Neural cell (in vitro differentiated cells): ENCODE results near the gene YBX2. TPM values are rescaled to one million over a fixed set of nuclear protein-coding genes. Genes with fewer than 3 reads are reported as not detected.
A peak's percentile ranks its signal among the peaks of the same experiment; 100 is the strongest.

ENCODE experiments used
- H2AFZ ChIP-seq: fragments of 200-600, 300-800 bp; sonication (generic), shearing (Covaris generic); 2 replicates; pipeline ENCODE4 v1.6.0; 2014; ENCODE audit warnings: low read depth, mild to moderate bottlenecking, antibody characterized with exemption, low read length, moderate library complexity
- H3F3A ChIP-seq: fragments of 200-600 bp; shearing (Covaris generic); 2 replicates; pipeline ENCODE4 v1.6.1; 2016; ENCODE audit warnings: mild to moderate bottlenecking, moderate library complexity, mixed read lengths, antibody characterized with exemption, low read length; ENCODE audit not compliant: insufficient read depth, poor library complexity, severe bottlenecking
- H3K27ac ChIP-seq: fragments of 200-600, 300-800 bp; sonication (generic), shearing (Covaris generic); 2 replicates; pipeline ENCODE4 v1.5.1; 2014; ENCODE audit warnings: mild to moderate bottlenecking, low read length, moderate library complexity
- H3K27me3 ChIP-seq: fragments of 300-800, 200-600 bp; sonication (generic), shearing (Covaris generic); 2 replicates; pipeline ENCODE4 v1.6.0; 2014; ENCODE audit warnings: mild to moderate bottlenecking, low read depth, low read length, moderate library complexity; ENCODE audit not compliant: insufficient read depth
- H3K36me3 ChIP-seq: fragments of 300-800, 200-600 bp; sonication (generic), shearing (Covaris generic); 2 replicates; pipeline ENCODE4 v1.5.1; 2014; ENCODE audit warnings: mild to moderate bottlenecking, antibody characterized with exemption, low read length, moderate library complexity; ENCODE audit not compliant: insufficient read depth
- H3K4me2 ChIP-seq: fragments of 300-800, 200-600 bp; sonication (generic), shearing (Covaris generic); 2 replicates; pipeline ENCODE4 v1.6.0; 2014; ENCODE audit warnings: mild to moderate bottlenecking, low read length
- H3K4me3 ChIP-seq: fragments of 300-800, 200-600 bp; sonication (generic), shearing (Covaris generic); 2 replicates; pipeline ENCODE4 v1.5.1; 2014; ENCODE audit warnings: mild to moderate bottlenecking, low read length, moderate library complexity
- H3K79me2 ChIP-seq: fragments of 200-600 bp; shearing (Covaris generic); replicated peaks from 2 replicates; pipeline ENCODE4 v1.6.0; 2014; ENCODE audit warnings: mild to moderate bottlenecking, low read length, moderate library complexity; ENCODE audit not compliant: insufficient read depth
- H3K9ac ChIP-seq: fragments of 300-800, 200-600 bp; sonication (generic), shearing (Covaris generic); 2 replicates; pipeline ENCODE4 v1.6.1; 2016; ENCODE audit warnings: mild to moderate bottlenecking, low read length, mixed read lengths
- H3K9me2 ChIP-seq: fragments of 200-600 bp; shearing (Covaris generic); 2 replicates; pipeline ENCODE4 v1.6.1; 2016; ENCODE audit warnings: mild to moderate bottlenecking, low read length, mixed read lengths; ENCODE audit not compliant: insufficient read depth
- H3K9me3 ChIP-seq: fragments of 200-600, 300-800 bp; sonication (generic), shearing (Covaris generic); 2 replicates; pipeline ENCODE4 v1.6.1; 2016; ENCODE audit warnings: mild to moderate bottlenecking, mixed run types, low read length, moderate library complexity, mixed read lengths
- H4K20me1 ChIP-seq: fragments of 200-600 bp; shearing (Covaris generic); 2 replicates; pipeline ENCODE4 v1.6.1; 2016; ENCODE audit warnings: mild to moderate bottlenecking, mixed run types; ENCODE audit not compliant: insufficient read depth
- EP300 ChIP-seq: fragments of 450-650 bp; conservative IDR thresholded peaks from 2 replicates; pipeline ENCODE4 v1.6.1; 2014; ENCODE audit warnings: antibody characterized with exemption, mild to moderate bottlenecking, moderate library complexity; ENCODE audit not compliant: poor library complexity, severe bottlenecking
- EZH2 ChIP-seq: fragments of 200-600, 300-800 bp; shearing (Covaris generic), sonication (generic); IDR thresholded peaks from 2 replicates; pipeline ENCODE4 v1.6.1; 2014; ENCODE audit warnings: antibody characterized with exemption, low read length, borderline replicate concordance, mild to moderate bottlenecking; ENCODE audit not compliant: insufficient read depth, poor library complexity, severe bottlenecking
- MXI1 ChIP-seq: fragments of 450-650 bp; conservative IDR thresholded peaks from 2 replicates; pipeline ENCODE4 v1.6.1; 2014; ENCODE audit warnings: antibody characterized with exemption, mild to moderate bottlenecking; ENCODE audit not compliant: poor library complexity, severe bottlenecking
- POLR2AphosphoS5 ChIP-seq: IDR thresholded peaks from 2 replicates; pipeline ENCODE4 v1.6.1; 2012
- RAD21 ChIP-seq: fragments of 450-650 bp; conservative IDR thresholded peaks from 2 replicates; pipeline ENCODE4 v1.6.1; 2014; ENCODE audit warnings: antibody characterized with exemption, mild to moderate bottlenecking, moderate library complexity
- SMC3 ChIP-seq: fragments of 450-650 bp; conservative IDR thresholded peaks from 2 replicates; pipeline ENCODE4 v1.6.1; 2014; ENCODE audit warnings: antibody characterized with exemption, mild to moderate bottlenecking, moderate library complexity; ENCODE audit not compliant: poor library complexity
- TAF1 ChIP-seq: IDR thresholded peaks from 2 replicates; pipeline ENCODE4 v1.6.1; 2012; ENCODE audit warnings: low read depth
- polyA plus RNA-seq: library from polyadenylated mRNA; depleted of rRNA; stranded (reverse); fragments of >200 nt; gene quantifications from 2 replicates; pipeline ENCODE4 v1.2.3, GENCODE V29; 2014
- TF ChIP-seq, protein P1 (sequence below): fragments of 450-650 bp; IDR thresholded peaks from 2 replicates; pipeline ENCODE4 v1.5.1; 2014; ENCODE audit warnings: antibody characterized with exemption, mild to moderate bottlenecking, moderate library complexity; ENCODE audit not compliant: poor library complexity, severe bottlenecking
- TF ChIP-seq, protein P2 (sequence below): IDR thresholded peaks from 2 replicates; pipeline ENCODE4 v1.6.1; 2012; ENCODE audit warnings: borderline replicate concordance

The YBX2 gene
- polyA plus RNA-seq, 1 donor from 2014 or later: 2.1 TPM

DNA sequence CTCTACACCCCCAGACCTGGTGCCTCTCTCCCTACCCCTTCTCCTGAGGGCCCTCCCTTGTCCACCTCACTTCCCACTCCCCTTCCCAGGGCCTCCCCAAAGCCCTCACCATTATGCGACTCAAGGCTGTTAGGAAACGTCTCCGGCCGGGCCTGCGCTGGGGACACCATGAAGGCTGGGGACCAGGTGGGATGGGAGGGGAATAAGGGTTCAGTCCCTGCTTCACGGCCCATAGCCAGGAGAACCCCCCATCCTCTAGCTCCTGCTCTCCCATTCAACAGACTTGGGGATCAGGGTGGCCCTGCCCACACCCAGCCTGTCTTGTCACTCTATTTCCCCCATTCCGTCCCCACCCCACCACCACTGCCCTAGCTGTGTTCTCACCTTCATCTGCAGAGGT is 32.6 kb upstream of the YBX2 start:
- H3K4me2 ChIP-seq: no peak overlapping the region
- no peaks in the 10 kb centered on the region for H3K9me3 ChIP-seq
- H3K79me2 ChIP-seq: peaks cover 9% of the 10 kb centered on the region
- no peaks in the 10 kb centered on the region for H3K9me2 ChIP-seq
- no peaks in the 10 kb centered on the region for H3F3A ChIP-seq
- no peaks in the 10 kb centered on the region for H3K27me3 ChIP-seq
- H3K36me3 ChIP-seq: no peaks in the 10 kb centered on the region
- H4K20me1 ChIP-seq: no peaks in the 10 kb centered on the region
- no peak for TF ChIP-seq MXI1
- TF ChIP-seq, protein P1, sequence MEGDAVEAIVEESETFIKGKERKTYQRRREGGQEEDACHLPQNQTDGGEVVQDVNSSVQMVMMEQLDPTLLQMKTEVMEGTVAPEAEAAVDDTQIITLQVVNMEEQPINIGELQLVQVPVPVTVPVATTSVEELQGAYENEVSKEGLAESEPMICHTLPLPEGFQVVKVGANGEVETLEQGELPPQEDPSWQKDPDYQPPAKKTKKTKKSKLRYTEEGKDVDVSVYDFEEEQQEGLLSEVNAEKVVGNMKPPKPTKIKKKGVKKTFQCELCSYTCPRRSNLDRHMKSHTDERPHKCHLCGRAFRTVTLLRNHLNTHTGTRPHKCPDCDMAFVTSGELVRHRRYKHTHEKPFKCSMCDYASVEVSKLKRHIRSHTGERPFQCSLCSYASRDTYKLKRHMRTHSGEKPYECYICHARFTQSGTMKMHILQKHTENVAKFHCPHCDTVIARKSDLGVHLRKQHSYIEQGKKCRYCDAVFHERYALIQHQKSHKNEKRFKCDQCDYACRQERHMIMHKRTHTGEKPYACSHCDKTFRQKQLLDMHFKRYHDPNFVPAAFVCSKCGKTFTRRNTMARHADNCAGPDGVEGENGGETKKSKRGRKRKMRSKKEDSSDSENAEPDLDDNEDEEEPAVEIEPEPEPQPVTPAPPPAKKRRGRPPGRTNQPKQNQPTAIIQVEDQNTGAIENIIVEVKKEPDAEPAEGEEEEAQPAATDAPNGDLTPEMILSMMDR: no peak
- no peak for TF ChIP-seq EZH2
- TF ChIP-seq TAF1: no peak
- no peak for TF ChIP-seq POLR2AphosphoS5
- no peak for TF ChIP-seq SMC3
- no peak for TF ChIP-seq RAD21
- no peak overlapping the region for H3K27ac ChIP-seq
- no peak overlapping the region for H2AFZ ChIP-seq
- H3K4me3 ChIP-seq: peak overlapping the region; percentile 92
- H3K9ac ChIP-seq: no peak overlapping the region

DNA sequence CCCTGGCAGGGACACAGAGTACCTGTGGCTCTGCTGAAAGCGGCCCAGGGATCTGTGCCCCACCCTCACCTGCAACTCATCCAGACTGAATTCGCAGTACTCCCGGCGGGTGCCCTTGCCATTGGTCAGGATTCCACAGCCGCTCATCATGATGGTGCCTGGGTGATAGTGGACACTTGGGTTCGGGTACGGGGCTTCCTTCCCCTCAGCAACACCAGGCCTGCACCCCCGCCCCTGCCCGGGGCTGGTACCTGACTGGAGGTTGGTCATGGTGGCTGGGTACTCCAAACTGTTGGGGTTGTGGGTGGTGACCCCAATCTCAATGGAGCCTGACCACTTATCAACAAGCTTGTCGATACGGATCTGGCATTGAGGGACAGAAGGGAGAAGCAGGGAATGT is 31.7 kb upstream of the YBX2 start:
- no peak overlapping the region for H3K4me3 ChIP-seq
- H4K20me1 ChIP-seq: no peaks in the 10 kb centered on the region
- no peak overlapping the region for H3K4me2 ChIP-seq
- no peak overlapping the region for H3K9ac ChIP-seq
- TF ChIP-seq EP300 (no peak), SMC3 (no peak), TAF1 (no peak), MXI1 (no peak), EZH2 (no peak), RAD21 (no peak), POLR2AphosphoS5 (no peak)
- TF ChIP-seq, protein P1: no peak
- TF ChIP-seq, protein P2, sequence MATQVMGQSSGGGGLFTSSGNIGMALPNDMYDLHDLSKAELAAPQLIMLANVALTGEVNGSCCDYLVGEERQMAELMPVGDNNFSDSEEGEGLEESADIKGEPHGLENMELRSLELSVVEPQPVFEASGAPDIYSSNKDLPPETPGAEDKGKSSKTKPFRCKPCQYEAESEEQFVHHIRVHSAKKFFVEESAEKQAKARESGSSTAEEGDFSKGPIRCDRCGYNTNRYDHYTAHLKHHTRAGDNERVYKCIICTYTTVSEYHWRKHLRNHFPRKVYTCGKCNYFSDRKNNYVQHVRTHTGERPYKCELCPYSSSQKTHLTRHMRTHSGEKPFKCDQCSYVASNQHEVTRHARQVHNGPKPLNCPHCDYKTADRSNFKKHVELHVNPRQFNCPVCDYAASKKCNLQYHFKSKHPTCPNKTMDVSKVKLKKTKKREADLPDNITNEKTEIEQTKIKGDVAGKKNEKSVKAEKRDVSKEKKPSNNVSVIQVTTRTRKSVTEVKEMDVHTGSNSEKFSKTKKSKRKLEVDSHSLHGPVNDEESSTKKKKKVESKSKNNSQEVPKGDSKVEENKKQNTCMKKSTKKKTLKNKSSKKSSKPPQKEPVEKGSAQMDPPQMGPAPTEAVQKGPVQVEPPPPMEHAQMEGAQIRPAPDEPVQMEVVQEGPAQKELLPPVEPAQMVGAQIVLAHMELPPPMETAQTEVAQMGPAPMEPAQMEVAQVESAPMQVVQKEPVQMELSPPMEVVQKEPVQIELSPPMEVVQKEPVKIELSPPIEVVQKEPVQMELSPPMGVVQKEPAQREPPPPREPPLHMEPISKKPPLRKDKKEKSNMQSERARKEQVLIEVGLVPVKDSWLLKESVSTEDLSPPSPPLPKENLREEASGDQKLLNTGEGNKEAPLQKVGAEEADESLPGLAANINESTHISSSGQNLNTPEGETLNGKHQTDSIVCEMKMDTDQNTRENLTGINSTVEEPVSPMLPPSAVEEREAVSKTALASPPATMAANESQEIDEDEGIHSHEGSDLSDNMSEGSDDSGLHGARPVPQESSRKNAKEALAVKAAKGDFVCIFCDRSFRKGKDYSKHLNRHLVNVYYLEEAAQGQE: no peak
- no peak overlapping the region for H2AFZ ChIP-seq
- H3K9me2 ChIP-seq: no peaks in the 10 kb centered on the region
- no peak overlapping the region for H3K27ac ChIP-seq
- H3K79me2 ChIP-seq: peaks cover 9% of the 10 kb centered on the region
- H3K36me3 ChIP-seq: no peaks in the 10 kb centered on the region
- H3K27me3 ChIP-seq: no peaks in the 10 kb centered on the region
- H3K9me3 ChIP-seq: no peaks in the 10 kb centered on the region
- H3F3A ChIP-seq: no peaks in the 10 kb centered on the region
